Measurements from ENCODE around the gene VTI1A. TPM values are rescaled to one million over a fixed set of nuclear protein-coding genes. Genes with fewer than 3 reads are reported as not detected.

Gene VTI1A
- total RNA-seq, 1 donor from 2014 or later: 33.3 TPM

Small RNA genes lying within 50 kb of the gene (microRNA-seq; reads per million reads assigned to microRNA genes)
- gene MIR4295: not detected

Other genes starting within 250 kb of the VTI1A start
- gene TECTB, start 163.8 kb upstream of the VTI1A start, total RNA-seq: not detected in 2 replicates
- 0.68 and 0.79 TPM in 2 replicates for gene ACSL5, start 73.1 kb upstream of the VTI1A start, total RNA-seq
- 21.6 and 24.8 TPM in 2 replicates for gene ZDHHC6, start 301 bp upstream of the VTI1A start, total RNA-seq

Measured in astrocyte (in vitro differentiated cells and primary cell).